Measurements from ENCODE around the gene MAP3K2.

MAP3K2 gene

DNA sequence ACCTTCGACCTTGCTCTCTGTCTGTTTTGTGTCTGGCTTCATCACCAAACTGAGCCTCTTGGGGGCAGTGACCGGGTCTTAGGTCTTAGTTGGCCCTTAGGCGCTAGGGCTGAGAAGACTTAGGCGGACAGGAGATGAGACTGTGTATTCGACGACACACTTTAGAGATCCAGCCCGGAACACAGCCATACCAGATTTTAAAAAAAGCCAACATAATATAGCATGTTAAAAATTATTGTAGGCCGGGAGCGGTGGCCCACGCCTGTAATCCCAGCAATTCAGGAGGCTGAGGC lies 21.0 kb upstream of the MAP3K2 start:
- no peak for DNase-seq (ENCODE audit: extremely low spot score)
- TF ChIP-seq HDGF (IDR thresholded peaks at IDR 0.05; ENCODE audit: borderline replicate concordance): no peak
- TF ChIP-seq, protein P1, sequence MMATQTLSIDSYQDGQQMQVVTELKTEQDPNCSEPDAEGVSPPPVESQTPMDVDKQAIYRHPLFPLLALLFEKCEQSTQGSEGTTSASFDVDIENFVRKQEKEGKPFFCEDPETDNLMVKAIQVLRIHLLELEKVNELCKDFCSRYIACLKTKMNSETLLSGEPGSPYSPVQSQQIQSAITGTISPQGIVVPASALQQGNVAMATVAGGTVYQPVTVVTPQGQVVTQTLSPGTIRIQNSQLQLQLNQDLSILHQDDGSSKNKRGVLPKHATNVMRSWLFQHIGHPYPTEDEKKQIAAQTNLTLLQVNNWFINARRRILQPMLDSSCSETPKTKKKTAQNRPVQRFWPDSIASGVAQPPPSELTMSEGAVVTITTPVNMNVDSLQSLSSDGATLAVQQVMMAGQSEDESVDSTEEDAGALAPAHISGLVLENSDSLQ (IDR thresholded peaks at IDR 0.05): no peak
- no peak for TF ChIP-seq SP1 (IDR thresholded peaks at IDR 0.05)
- no peak for TF ChIP-seq BHLHE40 (IDR thresholded peaks at IDR 0.05; ENCODE audit: borderline replicate concordance)
- TF ChIP-seq ARNT (IDR thresholded peaks at IDR 0.05): no peak
- no peak for TF ChIP-seq NFRKB (IDR thresholded peaks at IDR 0.05)
- TF ChIP-seq TARDBP (IDR thresholded peaks at IDR 0.05): no peak
- no peak for TF ChIP-seq ZNF384 (IDR thresholded peaks at IDR 0.05)
- no peak for TF ChIP-seq LEF1 (IDR thresholded peaks at IDR 0.05; ENCODE audit: borderline replicate concordance)
- TF ChIP-seq ELF4 (IDR thresholded peaks at IDR 0.05): no peak
- no peak for TF ChIP-seq FOXK2 (IDR thresholded peaks at IDR 0.05)
- TF ChIP-seq CTBP1 (IDR thresholded peaks at IDR 0.05; ENCODE audit: borderline replicate concordance): no peak
- no peak for TF ChIP-seq FOXM1 (IDR thresholded peaks at IDR 0.05; ENCODE audit: borderline replicate concordance)
- no peak for TF ChIP-seq L3MBTL2 (conservative IDR thresholded peaks at IDR 0.05)
- no peak for TF ChIP-seq FOXA1 (IDR thresholded peaks at IDR 0.05)
- CTCF ChIA-PET: no interaction called here
- POLR2A ChIA-PET: interaction anchor here (0.5 to 1.7 kb wide), 5 partner anchors 10 to 33 kb away, joined by 3 to 6 read pairs (median 3); no protein-coding TSS in a partner anchor

DNA sequence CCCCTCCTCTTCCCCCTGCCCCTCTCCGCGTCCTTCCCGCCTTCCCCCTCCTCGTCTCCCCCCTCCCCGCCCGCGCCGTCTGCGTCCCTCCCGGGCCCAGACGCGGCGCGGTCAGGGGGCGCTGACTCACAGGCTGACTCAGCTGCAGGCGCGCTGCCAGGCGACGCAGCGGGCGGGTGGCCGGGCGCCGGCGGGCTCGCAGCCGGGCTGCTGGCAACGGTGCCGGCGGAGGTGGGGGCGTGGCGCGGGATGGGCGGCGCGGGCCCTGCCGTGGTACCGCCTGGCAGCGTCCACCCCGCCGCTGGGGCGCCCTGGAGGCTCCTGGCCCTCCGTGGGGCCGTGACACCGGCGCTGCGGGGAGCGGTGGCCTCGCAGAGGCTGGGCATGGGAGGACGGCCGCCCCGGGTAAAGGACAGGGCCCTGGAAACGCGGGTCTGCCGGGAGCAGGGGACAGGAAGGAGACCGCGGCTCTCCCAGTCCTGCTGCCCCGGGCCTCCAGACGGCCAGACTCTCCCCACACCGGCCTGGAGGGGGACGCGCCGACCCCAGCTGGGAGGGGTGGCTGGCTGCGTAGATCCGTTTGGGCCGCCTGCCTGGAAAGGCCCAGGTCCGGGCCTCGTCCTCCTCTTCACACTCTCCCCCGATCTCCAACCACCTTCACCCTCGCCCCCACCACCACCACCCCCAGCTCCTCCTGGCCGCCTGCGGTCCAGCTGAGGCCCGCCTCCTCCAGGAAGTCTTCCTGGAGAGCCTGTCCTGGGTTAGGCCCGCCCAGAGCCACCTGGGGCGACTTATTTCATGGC lies 20.4 kb upstream of the MAP3K2 start:
- ChIA-PET POLR2A (interaction anchor here (0.5 to 1.7 kb wide), 6 partner anchors 9 to 39 kb away, joined by 3 to 6 read pairs (median 4); no protein-coding TSS in a partner anchor), CTCF (no interaction called here)
- DNase-seq (ENCODE audit: extremely low spot score): peak; percentile 87
- TF ChIP-seq BHLHE40 (IDR thresholded peaks at IDR 0.05; ENCODE audit: borderline replicate concordance): no peak
- TF ChIP-seq HDGF (IDR thresholded peaks at IDR 0.05; ENCODE audit: borderline replicate concordance): no peak
- no peak for TF ChIP-seq LEF1 (IDR thresholded peaks at IDR 0.05; ENCODE audit: borderline replicate concordance)
- TF ChIP-seq L3MBTL2 (conservative IDR thresholded peaks at IDR 0.05): peak; percentile 59

DNA sequence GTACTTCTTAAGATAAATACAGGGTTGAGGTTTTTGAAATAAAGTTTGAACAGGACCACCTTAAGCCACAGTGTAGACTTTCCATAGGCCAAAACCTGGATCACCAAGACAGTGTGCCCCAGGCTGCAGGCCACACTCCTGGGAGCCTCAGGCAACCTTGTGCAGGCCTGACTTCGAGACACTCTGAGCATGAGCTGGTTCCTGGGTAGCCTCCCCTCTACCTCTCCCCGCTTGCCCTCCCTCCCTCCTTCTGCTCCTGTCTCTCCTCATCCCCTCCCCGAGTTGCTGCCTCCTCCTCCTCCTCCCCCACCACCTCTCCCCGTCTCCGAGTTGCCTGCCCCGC lies 19.9 kb upstream of the MAP3K2 start:
- ChIA-PET POLR2A (interaction anchor here (1.0 to 1.5 kb wide), 3 partner anchors 8 to 38 kb away, joined by 3 to 6 read pairs (median 5); no protein-coding TSS in a partner anchor), CTCF (no interaction called here)
- TF ChIP-seq ELF4 (IDR thresholded peaks at IDR 0.05) (no peak), L3MBTL2 (conservative IDR thresholded peaks at IDR 0.05) (peak; percentile 90)
- no peak for DNase-seq (ENCODE audit: extremely low spot score)

DNA sequence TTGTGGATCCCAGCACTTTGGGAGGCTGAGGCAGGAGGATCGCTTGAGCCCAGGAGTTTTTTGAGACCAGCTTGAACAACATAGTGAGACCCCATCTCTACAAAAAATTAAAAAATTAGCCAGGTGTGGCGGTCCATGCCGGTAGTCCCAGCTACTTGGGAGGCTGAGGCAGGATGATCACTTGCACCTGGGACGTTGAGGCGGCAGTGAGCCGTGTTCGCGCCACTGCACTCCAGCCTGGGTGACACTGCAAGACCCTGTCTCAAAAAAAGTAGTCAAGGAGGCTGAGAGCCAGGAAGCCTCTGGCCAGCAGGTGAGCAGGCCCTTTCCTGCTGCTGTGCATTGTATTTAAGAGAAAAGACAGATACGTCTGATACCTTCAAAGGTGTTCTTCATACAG lies 19.3 kb upstream of the MAP3K2 start:
- POLR2A ChIA-PET: interaction anchor here (1.2 kb wide), 1 partner anchor 12 kb away, joined by 3 read pairs; no protein-coding TSS in a partner anchor
- CTCF ChIA-PET: no interaction called here
- no peak for DNase-seq (ENCODE audit: extremely low spot score)
- TF ChIP-seq L3MBTL2 (conservative IDR thresholded peaks at IDR 0.05) (no peak), CTBP1 (IDR thresholded peaks at IDR 0.05; ENCODE audit: borderline replicate concordance) (no peak), ELF4 (IDR thresholded peaks at IDR 0.05) (no peak), HDGF (IDR thresholded peaks at IDR 0.05; ENCODE audit: borderline replicate concordance) (no peak), SUZ12 (IDR thresholded peaks at IDR 0.05) (no peak), ARNT (IDR thresholded peaks at IDR 0.05) (no peak), FOXK2 (IDR thresholded peaks at IDR 0.05) (no peak), ZNF384 (IDR thresholded peaks at IDR 0.05) (no peak), FOXA1 (IDR thresholded peaks at IDR 0.05) (no peak), BHLHE40 (IDR thresholded peaks at IDR 0.05; ENCODE audit: borderline replicate concordance) (no peak), NFRKB (IDR thresholded peaks at IDR 0.05) (no peak), FOXM1 (IDR thresholded peaks at IDR 0.05; ENCODE audit: borderline replicate concordance) (no peak), LEF1 (IDR thresholded peaks at IDR 0.05; ENCODE audit: borderline replicate concordance) (no peak), SP1 (IDR thresholded peaks at IDR 0.05) (no peak), TARDBP (IDR thresholded peaks at IDR 0.05) (no peak)
- TF ChIP-seq, protein P1 (IDR thresholded peaks at IDR 0.05): no peak

DNA sequence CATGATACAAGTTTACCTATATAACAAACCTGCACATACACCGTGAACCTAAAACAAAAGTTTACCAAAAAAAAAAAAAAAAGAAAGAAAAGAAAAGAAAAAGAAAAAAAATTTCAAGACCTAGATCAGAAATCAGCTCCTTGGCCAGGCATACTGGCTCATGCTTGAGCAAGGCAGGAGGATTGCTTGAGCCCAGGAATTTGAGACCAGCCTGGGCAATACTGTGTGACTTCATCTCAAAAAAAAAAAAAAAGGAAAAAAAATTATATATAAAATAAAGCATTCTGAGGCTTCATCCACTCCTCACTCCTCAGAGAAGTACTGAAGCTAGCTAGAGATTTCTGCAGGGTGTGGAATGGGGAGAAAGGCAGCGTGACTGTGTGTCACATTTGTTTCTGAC lies 18.7 kb upstream of the MAP3K2 start:
- POLR2A ChIA-PET: interaction anchor here (1.2 kb wide), 1 partner anchor 13 kb away, joined by 3 read pairs; no protein-coding TSS in a partner anchor
- CTCF ChIA-PET: no interaction called here
- TF ChIP-seq HDGF (IDR thresholded peaks at IDR 0.05; ENCODE audit: borderline replicate concordance) (no peak), SP1 (IDR thresholded peaks at IDR 0.05) (no peak)
- DNase-seq (ENCODE audit: extremely low spot score): no peak

DNA sequence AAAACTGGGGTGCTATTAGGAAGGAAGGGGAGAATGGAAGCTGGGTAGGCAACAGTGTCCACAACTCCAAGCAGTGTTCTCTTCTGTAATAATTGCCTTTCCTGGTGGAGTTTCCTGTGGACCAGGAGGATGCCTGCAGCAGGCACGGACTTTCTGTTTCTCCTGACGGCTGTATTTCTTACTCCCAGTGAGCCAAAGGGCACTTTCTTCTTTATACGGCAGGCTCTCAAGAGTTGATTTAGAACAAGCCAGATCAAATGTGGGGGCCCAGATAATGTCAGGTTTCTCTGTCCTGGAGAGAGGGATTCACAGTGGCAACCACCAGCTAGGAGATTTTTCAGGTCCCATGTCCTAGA lies 17.5 kb upstream of the MAP3K2 start:
- CTCF ChIA-PET: interaction anchor here (1.2 kb wide), 1 partner anchor 10 kb away, joined by 3 read pairs; no protein-coding TSS in a partner anchor
- no peak for DNase-seq (ENCODE audit: extremely low spot score)
- TF ChIP-seq FOXM1 (IDR thresholded peaks at IDR 0.05; ENCODE audit: borderline replicate concordance): no peak
- no peak for TF ChIP-seq FOXA1 (IDR thresholded peaks at IDR 0.05)
- no peak for TF ChIP-seq HDGF (IDR thresholded peaks at IDR 0.05; ENCODE audit: borderline replicate concordance)
- TF ChIP-seq SUZ12 (IDR thresholded peaks at IDR 0.05): no peak
- no peak for TF ChIP-seq CTBP1 (IDR thresholded peaks at IDR 0.05; ENCODE audit: borderline replicate concordance)
- TF ChIP-seq BHLHE40 (IDR thresholded peaks at IDR 0.05; ENCODE audit: borderline replicate concordance): no peak
- no peak for TF ChIP-seq LEF1 (IDR thresholded peaks at IDR 0.05; ENCODE audit: borderline replicate concordance)
- no peak for TF ChIP-seq L3MBTL2 (conservative IDR thresholded peaks at IDR 0.05)
- TF ChIP-seq ELF4 (IDR thresholded peaks at IDR 0.05): no peak
- TF ChIP-seq TARDBP (IDR thresholded peaks at IDR 0.05): no peak
- TF ChIP-seq, protein P1 (IDR thresholded peaks at IDR 0.05): no peak
- TF ChIP-seq ARNT (IDR thresholded peaks at IDR 0.05): no peak
- no peak for TF ChIP-seq ZNF384 (IDR thresholded peaks at IDR 0.05)
- no peak for TF ChIP-seq FOXK2 (IDR thresholded peaks at IDR 0.05)
- no peak for TF ChIP-seq NFRKB (IDR thresholded peaks at IDR 0.05)
- TF ChIP-seq SP1 (IDR thresholded peaks at IDR 0.05): no peak
- POLR2A ChIA-PET: no interaction called here

Measured in HEK293T (cell line).